SK-N-SH (cell line): ENCODE data around the gene PTPRG. TPM values are rescaled to one million over a fixed set of nuclear protein-coding genes. Genes with fewer than 3 reads are reported as not detected.

ENCODE experiments used
- CTCF ChIA-PET: fragments of 300-600, 350-600 bp; formaldehyde crosslinking; extraction: SDS; loops from one replicate; lab custom pipeline; 2021; lab: Yijun Ruan, JAX
- POLR2A ChIA-PET: fragments of 350-600 bp; sonication (Branson Sonifier 250); formaldehyde crosslinking; extraction: SDS; loops from one replicate; lab custom pipeline; 2020; ENCODE audit warnings: antibody characterized with exemption, inconsistent platforms; lab: Yijun Ruan, JAX
- DNase-seq: peaks from one replicate; pipeline ENCODE4 v3.0.0; 2012
- H2AFZ ChIP-seq: fragments of 200-600 bp; sonication (generic); 2 replicates; pipeline ENCODE4 v1.8.1; 2016; ENCODE audit warnings: antibody characterized with exemption, mild to moderate bottlenecking, low read depth
- H3F3A ChIP-seq: fragments of 200-600 bp; sonication (generic); replicated peaks from 2 replicates; pipeline ENCODE3; 2016; ENCODE audit warnings: antibody characterized with exemption, mild to moderate bottlenecking; ENCODE audit not compliant: insufficient read depth
- H3K27ac ChIP-seq, 2 experiments: fragments of 200-500 bp in 1 of 2; fragments of 200-600 bp in 1 of 2; sonication (Bioruptor generic) in 1 of 2; sonication (generic), shearing (Covaris generic) in 1 of 2; 2 replicates each; pipeline versions ENCODE4 v1.5.1 to v1.6.1; 2014 to 2016; ENCODE audit warnings: low read depth in 2 of 2, inconsistent platforms in 1 of 2, low read length in 1 of 2, mild to moderate bottlenecking in 1 of 2, mixed read lengths in 1 of 2
- H3K27me3 ChIP-seq: fragments of 200-600 bp; sonication (generic), shearing (Covaris generic); 2 replicates; pipeline ENCODE4 v1.6.1; 2016; ENCODE audit warnings: mixed run types; ENCODE audit not compliant: insufficient read depth
- H3K36me3 ChIP-seq, 2 experiments: fragments of 200-500 bp in 1 of 2; fragments of 200-600 bp in 1 of 2; sonication (Bioruptor generic) in 1 of 2; sonication (generic) in 1 of 2; replicated peaks in 1 of 2; 2 replicates each; pipeline versions ENCODE3 to v1.5.1; 2014 to 2016; ENCODE audit warnings: low read length in 1 of 2, mild to moderate bottlenecking in 1 of 2; ENCODE audit not compliant: insufficient read depth in 2 of 2, control insufficient read depth in 1 of 2
- H3K4me1 ChIP-seq, 2 experiments: fragments of 200-500 bp in 1 of 2; fragments of 200-600 bp in 1 of 2; sonication (Bioruptor generic) in 1 of 2; sonication (generic), shearing (Covaris generic) in 1 of 2; 2 replicates each; pipeline versions ENCODE4 v1.5.1 to v1.6.1; 2014 to 2016; ENCODE audit warnings: low read depth in 1 of 2, low read length in 1 of 2, mixed run types in 1 of 2; ENCODE audit not compliant: insufficient read depth in 2 of 2, control insufficient read depth in 1 of 2
- H3K4me2 ChIP-seq: fragments of 200-600 bp; sonication (generic), shearing (Covaris generic); 2 replicates; pipeline ENCODE4 v1.6.1; 2017; ENCODE audit warnings: mixed run types
- H3K4me3 ChIP-seq, 2 experiments: fragments of 200-500 bp in 1 of 2; fragments of 200-600 bp in 1 of 2; sonication (Bioruptor generic) in 1 of 2; sonication (generic), shearing (Covaris generic) in 1 of 2; 2 replicates each; pipeline versions ENCODE4 v1.5.1 to v1.8.1; 2014 to 2016; ENCODE audit warnings: low read depth in 2 of 2, inconsistent platforms in 1 of 2, low read length in 1 of 2, mild to moderate bottlenecking in 1 of 2, mixed read lengths in 1 of 2, moderate library complexity in 1 of 2
- H3K79me2 ChIP-seq: fragments of 200-600 bp; sonication (generic); 2 replicates; pipeline ENCODE4 v1.8.1; 2017; ENCODE audit warnings: mild to moderate bottlenecking; ENCODE audit not compliant: insufficient read depth
- H3K9ac ChIP-seq: fragments of 200-600 bp; sonication (generic); 2 replicates; pipeline ENCODE4 v1.6.1; 2017; ENCODE audit warnings: mixed run types
- H3K9me2 ChIP-seq: fragments of 200-600 bp; sonication (generic); 2 replicates; pipeline ENCODE4 v1.6.1; 2017; ENCODE audit warnings: mixed run types
- H3K9me3 ChIP-seq: fragments of 200-600 bp; sonication (generic); 2 replicates; pipeline ENCODE4 v1.6.1; 2017; ENCODE audit warnings: mixed run types, mild to moderate bottlenecking, moderate library complexity
- H4K20me1 ChIP-seq: fragments of 200-600 bp; sonication (generic); 2 replicates; pipeline ENCODE4 v1.6.1; 2017; ENCODE audit warnings: mild to moderate bottlenecking, mixed run types; ENCODE audit not compliant: insufficient read depth
- CHD2 ChIP-seq: fragments of 150-350 bp; IDR thresholded peaks from 2 replicates; pipeline ENCODE4 v1.6.1; 2018; ENCODE audit warnings: low read length; ENCODE audit not compliant: partially characterized antibody
- ELF1 ChIP-seq: IDR thresholded peaks from 2 replicates; pipeline ENCODE4 v1.4.0; 2012
- EP300 ChIP-seq, 2 experiments: IDR thresholded peaks; 2 replicates each; pipeline versions ENCODE4 v1.4.0 to v1.6.1; 2012; ENCODE audit warnings: borderline replicate concordance in 1 of 2, low read depth in 1 of 2, low read length in 1 of 2
- EZH2phosphoT487 ChIP-seq: fragments of 200-600 bp; sonication (generic); IDR thresholded peaks from 2 replicates; pipeline ENCODE4 v1.6.1; 2017; ENCODE audit warnings: low read depth, mixed run types, mild to moderate bottlenecking, antibody characterized with exemption, moderate library complexity, borderline replicate concordance
- FOSL2 ChIP-seq: IDR thresholded peaks from 2 replicates; pipeline ENCODE4 v1.4.0; 2012; ENCODE audit warnings: low read depth, mild to moderate bottlenecking, moderate library complexity, borderline replicate concordance
- FOXJ3 ChIP-seq: sonication (generic); formaldehyde crosslinking; IDR thresholded peaks from 2 replicates; pipeline ENCODE4 v1.5.1; 2020; ENCODE audit warnings: mild to moderate bottlenecking, missing genetic modification reagents
- FOXM1 ChIP-seq: IDR thresholded peaks from 2 replicates; pipeline ENCODE4 v1.4.0; 2012; ENCODE audit warnings: low read depth, mild to moderate bottlenecking
- GABPA ChIP-seq: IDR thresholded peaks from 2 replicates; pipeline ENCODE4 v1.4.0; 2012; ENCODE audit warnings: low read depth, mild to moderate bottlenecking
- JUND ChIP-seq: IDR thresholded peaks from 2 replicates; pipeline ENCODE4 v1.4.0; 2012
- MAX ChIP-seq: IDR thresholded peaks from 2 replicates; pipeline ENCODE4 v1.4.0; 2012; ENCODE audit warnings: low read depth
- MEF2A ChIP-seq: IDR thresholded peaks from 2 replicates; pipeline ENCODE4 v1.4.0; 2012; ENCODE audit warnings: low read depth, borderline replicate concordance
- NRF1 ChIP-seq: IDR thresholded peaks from 2 replicates; pipeline ENCODE4 v1.6.1; 2012; ENCODE audit warnings: low read depth, mild to moderate bottlenecking, low read length
- POLR2AphosphoS5 ChIP-seq: IDR thresholded peaks from 2 replicates; pipeline ENCODE4 v1.6.1; 2012; ENCODE audit warnings: low read depth, low read length
- RAD21 ChIP-seq: IDR thresholded peaks from 2 replicates; pipeline ENCODE4 v1.6.1; 2012; ENCODE audit warnings: mild to moderate bottlenecking, low read length
- RCOR1 ChIP-seq: fragments of 150-350 bp; IDR thresholded peaks from 2 replicates; pipeline ENCODE4 v1.6.1; 2017; ENCODE audit warnings: antibody characterized with exemption, low read length
- RFX5 ChIP-seq: IDR thresholded peaks from 2 replicates; pipeline ENCODE4 v1.6.1; 2012; ENCODE audit warnings: mild to moderate bottlenecking, improper control_type of control experiment, low read length
- RXRA ChIP-seq: IDR thresholded peaks from 2 replicates; pipeline ENCODE4 v1.4.0; 2012; ENCODE audit warnings: low read depth, mild to moderate bottlenecking, borderline replicate concordance
- SIN3A ChIP-seq: IDR thresholded peaks from 2 replicates; pipeline ENCODE4 v1.6.1; 2012; ENCODE audit warnings: low read depth, mild to moderate bottlenecking, low read length, moderate library complexity, borderline replicate concordance
- SMC3 ChIP-seq: IDR thresholded peaks from 2 replicates; pipeline ENCODE4 v1.6.1; 2012; ENCODE audit warnings: low read depth, low read length, improper control_type of control experiment
- TAF1 ChIP-seq: IDR thresholded peaks from 2 replicates; pipeline ENCODE4 v1.6.1; 2012; ENCODE audit warnings: low read depth, mild to moderate bottlenecking, low read length, moderate library complexity, borderline replicate concordance
- TCF12 ChIP-seq: IDR thresholded peaks from 2 replicates; pipeline ENCODE4 v1.4.0; 2012
- USF1 ChIP-seq: IDR thresholded peaks from 2 replicates; pipeline ENCODE4 v1.4.0; 2012; ENCODE audit warnings: low read depth, borderline replicate concordance
- YY1 ChIP-seq: IDR thresholded peaks from 2 replicates; pipeline ENCODE4 v1.4.0; 2012; ENCODE audit warnings: low read depth, mild to moderate bottlenecking
- WGBS: methylation state at CpG from one replicate; pipeline ENCODE4 v1.1.6; 2017; ENCODE audit warnings: low lambda C conversion rate; 5-methylcytosine and 5-hydroxymethylcytosine counted together
- polyA plus RNA-seq, 3 experiments: library from polyadenylated mRNA; depleted of rRNA; stranded (reverse); fragments of >200 nt; gene quantifications; 2 replicates each; pipeline ENCODE4 v1.2.3, GENCODE V29; 2012
- TF ChIP-seq, protein P1 (sequence below): fragments of 150-350 bp; IDR thresholded peaks from 2 replicates; pipeline ENCODE4 v1.6.1; 2017; ENCODE audit warnings: antibody characterized with exemption, low read length, low read depth, borderline replicate concordance
- TF ChIP-seq, protein P2 (sequence below): IDR thresholded peaks from 2 replicates; pipeline ENCODE4 v1.4.0; 2012; ENCODE audit warnings: low read depth, borderline replicate concordance
- TF ChIP-seq, protein P3 (sequence below): fragments of 150-350 bp; IDR thresholded peaks from 2 replicates; pipeline ENCODE4 v1.6.1; 2016; ENCODE audit warnings: mild to moderate bottlenecking, low read depth, low read length
- TF ChIP-seq, protein P4 (sequence below): IDR thresholded peaks from 2 replicates; pipeline ENCODE4; 2012

The PTPRG gene
- polyA plus RNA-seq, 1 of the 3 experiments (the other 2 are of a cell fraction): 14.1 TPM

- peaks cover 0 to 7% of the 10 kb centered on the region in 2 experiments; a peak in 1 of 4 replicates for H3K4me1 ChIP-seq
- no peak overlapping the region for H3K4me2 ChIP-seq
- no peaks in the 10 kb centered on the region for H3K27me3 ChIP-seq
- no peaks in the 10 kb centered on the region for H3K36me3 ChIP-seq
- H2AFZ ChIP-seq: no peak overlapping the region
- ChIA-PET CTCF (interaction anchor here (1.5 kb wide), 1 partner anchor 9 kb away, joined by 8 read pairs; no protein-coding TSS in a partner anchor), POLR2A (no interaction called here)
- H3F3A ChIP-seq: peaks cover 6% of the 10 kb centered on the region
- H3K27ac ChIP-seq: no peak overlapping the region; a peak in 1 of 4 replicates
- H4K20me1 ChIP-seq: 0 out of 2 replicates have a peak, but pooled peaks cover 7% of the 10 kb centered on the region
- H3K9ac ChIP-seq: no peak overlapping the region
- no peak overlapping the region for H3K4me3 ChIP-seq
- TF ChIP-seq ELF1 (no peak), USF1 (no peak), TAF1 (no peak), CHD2 (no peak), RCOR1 (no peak), FOXJ3 (CRISPR knock-in tag) (no peak), MAX (no peak), JUND (peak; percentile 31; the same call in 1 of the 2 replicates), SMC3 (no peak), POLR2AphosphoS5 (no peak), EP300 (IDR thresholded peaks at IDR 0.05; ENCODE audit: borderline replicate concordance in 1 of 2, low read depth in 1 of 2, low read length in 1 of 2) (no peak; a peak in 1 of 4 replicates), TCF12 (peak; percentile 73), RAD21 (no peak), FOSL2 (peak; percentile 26; the same call in 1 of the 2 replicates), EZH2phosphoT487 (no peak), YY1 (no peak), NRF1 (no peak), FOXM1 (no peak), GABPA (no peak), MEF2A (peak; percentile 47; the same call in 1 of the 2 replicates), RFX5 (no peak), RXRA (peak; percentile 24; the same call in 1 of the 2 replicates), SIN3A (no peak)
- TF ChIP-seq, protein P1, sequence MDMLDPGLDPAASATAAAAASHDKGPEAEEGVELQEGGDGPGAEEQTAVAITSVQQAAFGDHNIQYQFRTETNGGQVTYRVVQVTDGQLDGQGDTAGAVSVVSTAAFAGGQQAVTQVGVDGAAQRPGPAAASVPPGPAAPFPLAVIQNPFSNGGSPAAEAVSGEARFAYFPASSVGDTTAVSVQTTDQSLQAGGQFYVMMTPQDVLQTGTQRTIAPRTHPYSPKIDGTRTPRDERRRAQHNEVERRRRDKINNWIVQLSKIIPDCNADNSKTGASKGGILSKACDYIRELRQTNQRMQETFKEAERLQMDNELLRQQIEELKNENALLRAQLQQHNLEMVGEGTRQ: no peak
- TF ChIP-seq, protein P2, sequence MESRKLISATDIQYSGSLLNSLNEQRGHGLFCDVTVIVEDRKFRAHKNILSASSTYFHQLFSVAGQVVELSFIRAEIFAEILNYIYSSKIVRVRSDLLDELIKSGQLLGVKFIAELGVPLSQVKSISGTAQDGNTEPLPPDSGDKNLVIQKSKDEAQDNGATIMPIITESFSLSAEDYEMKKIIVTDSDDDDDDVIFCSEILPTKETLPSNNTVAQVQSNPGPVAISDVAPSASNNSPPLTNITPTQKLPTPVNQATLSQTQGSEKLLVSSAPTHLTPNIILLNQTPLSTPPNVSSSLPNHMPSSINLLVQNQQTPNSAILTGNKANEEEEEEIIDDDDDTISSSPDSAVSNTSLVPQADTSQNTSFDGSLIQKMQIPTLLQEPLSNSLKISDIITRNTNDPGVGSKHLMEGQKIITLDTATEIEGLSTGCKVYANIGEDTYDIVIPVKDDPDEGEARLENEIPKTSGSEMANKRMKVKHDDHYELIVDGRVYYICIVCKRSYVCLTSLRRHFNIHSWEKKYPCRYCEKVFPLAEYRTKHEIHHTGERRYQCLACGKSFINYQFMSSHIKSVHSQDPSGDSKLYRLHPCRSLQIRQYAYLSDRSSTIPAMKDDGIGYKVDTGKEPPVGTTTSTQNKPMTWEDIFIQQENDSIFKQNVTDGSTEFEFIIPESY: no peak
- TF ChIP-seq, protein P3, sequence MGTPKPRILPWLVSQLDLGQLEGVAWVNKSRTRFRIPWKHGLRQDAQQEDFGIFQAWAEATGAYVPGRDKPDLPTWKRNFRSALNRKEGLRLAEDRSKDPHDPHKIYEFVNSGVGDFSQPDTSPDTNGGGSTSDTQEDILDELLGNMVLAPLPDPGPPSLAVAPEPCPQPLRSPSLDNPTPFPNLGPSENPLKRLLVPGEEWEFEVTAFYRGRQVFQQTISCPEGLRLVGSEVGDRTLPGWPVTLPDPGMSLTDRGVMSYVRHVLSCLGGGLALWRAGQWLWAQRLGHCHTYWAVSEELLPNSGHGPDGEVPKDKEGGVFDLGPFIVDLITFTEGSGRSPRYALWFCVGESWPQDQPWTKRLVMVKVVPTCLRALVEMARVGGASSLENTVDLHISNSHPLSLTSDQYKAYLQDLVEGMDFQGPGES: no peak
- TF ChIP-seq, protein P4, sequence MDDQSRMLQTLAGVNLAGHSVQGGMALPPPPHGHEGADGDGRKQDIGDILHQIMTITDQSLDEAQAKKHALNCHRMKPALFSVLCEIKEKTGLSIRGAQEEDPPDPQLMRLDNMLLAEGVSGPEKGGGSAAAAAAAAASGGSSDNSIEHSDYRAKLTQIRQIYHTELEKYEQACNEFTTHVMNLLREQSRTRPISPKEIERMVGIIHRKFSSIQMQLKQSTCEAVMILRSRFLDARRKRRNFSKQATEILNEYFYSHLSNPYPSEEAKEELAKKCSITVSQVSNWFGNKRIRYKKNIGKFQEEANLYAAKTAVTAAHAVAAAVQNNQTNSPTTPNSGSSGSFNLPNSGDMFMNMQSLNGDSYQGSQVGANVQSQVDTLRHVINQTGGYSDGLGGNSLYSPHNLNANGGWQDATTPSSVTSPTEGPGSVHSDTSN: peak; percentile 40
- 64% methylated on average over 6 of the region's 6 CpGs for WGBS
- H3K9me2 ChIP-seq: no peaks in the 10 kb centered on the region
- H3K79me2 ChIP-seq: peaks cover 3% of the 10 kb centered on the region
- no peak for DNase-seq
- H3K9me3 ChIP-seq: no peaks in the 10 kb centered on the region
These were observed 222.8 kb downstream of the PTPRG start for GRCh38 chr3:61783993-61784718.
